Mammary epithelial cell (primary cell): ENCODE measurements around the gene CDK19.

ENCODE experiments used
- EZH2 ChIP-seq: IDR thresholded peaks from 2 replicates; pipeline ENCODE4 v1.6.1; 2012; ENCODE audit warnings: low read length, inconsistent platforms, borderline replicate concordance
- TF ChIP-seq, protein P1 (sequence below), 2 donors: IDR thresholded peaks in 1 of 2; conservative IDR thresholded peaks in 1 of 2; 2 replicates each; pipeline ENCODE4 v1.5.1; 2011 to 2012; ENCODE audit warnings: inconsistent platforms in 2 of 2, low read length in 2 of 2, mild to moderate bottlenecking in 2 of 2, control low read depth in 1 of 2, low read depth in 1 of 2; ENCODE audit not compliant: insufficient read depth in 1 of 2; ENCODE audit errors: extremely low read depth in 1 of 2

DNA sequence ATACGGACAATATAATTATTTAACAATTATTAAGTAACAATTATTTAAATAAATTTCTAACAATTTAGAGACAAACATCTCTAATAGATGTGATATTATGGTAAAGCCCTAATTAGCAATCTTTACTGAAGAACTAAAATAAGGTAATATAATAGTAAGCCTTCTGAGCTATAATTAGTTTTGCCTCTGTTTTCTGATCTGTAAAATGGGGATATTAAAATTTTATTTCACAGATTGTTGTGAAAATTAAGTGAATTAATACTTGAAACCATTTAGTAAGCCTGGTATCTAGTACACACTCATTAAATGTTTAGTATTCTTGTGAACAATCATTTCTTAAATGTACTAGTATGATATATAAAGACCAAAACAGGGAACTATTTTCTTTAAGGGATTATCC lies 70.3 kb downstream of the CDK19 start:
- TF ChIP-seq, protein P1, sequence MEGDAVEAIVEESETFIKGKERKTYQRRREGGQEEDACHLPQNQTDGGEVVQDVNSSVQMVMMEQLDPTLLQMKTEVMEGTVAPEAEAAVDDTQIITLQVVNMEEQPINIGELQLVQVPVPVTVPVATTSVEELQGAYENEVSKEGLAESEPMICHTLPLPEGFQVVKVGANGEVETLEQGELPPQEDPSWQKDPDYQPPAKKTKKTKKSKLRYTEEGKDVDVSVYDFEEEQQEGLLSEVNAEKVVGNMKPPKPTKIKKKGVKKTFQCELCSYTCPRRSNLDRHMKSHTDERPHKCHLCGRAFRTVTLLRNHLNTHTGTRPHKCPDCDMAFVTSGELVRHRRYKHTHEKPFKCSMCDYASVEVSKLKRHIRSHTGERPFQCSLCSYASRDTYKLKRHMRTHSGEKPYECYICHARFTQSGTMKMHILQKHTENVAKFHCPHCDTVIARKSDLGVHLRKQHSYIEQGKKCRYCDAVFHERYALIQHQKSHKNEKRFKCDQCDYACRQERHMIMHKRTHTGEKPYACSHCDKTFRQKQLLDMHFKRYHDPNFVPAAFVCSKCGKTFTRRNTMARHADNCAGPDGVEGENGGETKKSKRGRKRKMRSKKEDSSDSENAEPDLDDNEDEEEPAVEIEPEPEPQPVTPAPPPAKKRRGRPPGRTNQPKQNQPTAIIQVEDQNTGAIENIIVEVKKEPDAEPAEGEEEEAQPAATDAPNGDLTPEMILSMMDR (conservative IDR thresholded peaks at IDR 0.05 in 1 of 2, IDR thresholded peaks at IDR 0.05 in 1 of 2; ENCODE audit: extremely low read depth in 1 of 2, insufficient read depth in 1 of 2, low read depth in 1 of 2, low read length in 2 of 2), result no peak
- no peak for TF ChIP-seq EZH2
